Measurements from ENCODE around the gene SLC29A1. TPM values are rescaled to one million over a fixed set of nuclear protein-coding genes. Genes with fewer than 3 reads are reported as not detected.

The SLC29A1 gene
- total and polyA plus RNA-seq, 11 donors = 48.0 to 319 (median 131) TPM

- intact Hi-C loops (cut with DNase I) = no loop called here
- DNase-seq (no peak), ATAC-seq (no peak)
- Histone ChIP-seq H3K9me3 (no peaks in the 10 kb centered on the region), H3K4me1 (peaks cover 0 to 25% (median 5%) of the 10 kb centered on the region in 12 donors), H3K27me3 (peaks cover 15 to 94% (median 45%) of the 10 kb centered on the region in 9 donors), H3K4me3 (no peak overlapping the region), H3K27ac (no peak overlapping the region), H3K36me3 (no peaks in the 10 kb centered on the region)
- TF ChIP-seq, protein P1, sequence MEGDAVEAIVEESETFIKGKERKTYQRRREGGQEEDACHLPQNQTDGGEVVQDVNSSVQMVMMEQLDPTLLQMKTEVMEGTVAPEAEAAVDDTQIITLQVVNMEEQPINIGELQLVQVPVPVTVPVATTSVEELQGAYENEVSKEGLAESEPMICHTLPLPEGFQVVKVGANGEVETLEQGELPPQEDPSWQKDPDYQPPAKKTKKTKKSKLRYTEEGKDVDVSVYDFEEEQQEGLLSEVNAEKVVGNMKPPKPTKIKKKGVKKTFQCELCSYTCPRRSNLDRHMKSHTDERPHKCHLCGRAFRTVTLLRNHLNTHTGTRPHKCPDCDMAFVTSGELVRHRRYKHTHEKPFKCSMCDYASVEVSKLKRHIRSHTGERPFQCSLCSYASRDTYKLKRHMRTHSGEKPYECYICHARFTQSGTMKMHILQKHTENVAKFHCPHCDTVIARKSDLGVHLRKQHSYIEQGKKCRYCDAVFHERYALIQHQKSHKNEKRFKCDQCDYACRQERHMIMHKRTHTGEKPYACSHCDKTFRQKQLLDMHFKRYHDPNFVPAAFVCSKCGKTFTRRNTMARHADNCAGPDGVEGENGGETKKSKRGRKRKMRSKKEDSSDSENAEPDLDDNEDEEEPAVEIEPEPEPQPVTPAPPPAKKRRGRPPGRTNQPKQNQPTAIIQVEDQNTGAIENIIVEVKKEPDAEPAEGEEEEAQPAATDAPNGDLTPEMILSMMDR (IDR thresholded peaks at IDR 0.05) = no peak
- no peak for TF ChIP-seq POLR2A (IDR thresholded peaks at IDR 0.05)
- 55 to 67% (median 65%) methylated on average over 1 of the region's 1 CpG for WGBS, 4 donors
Observed at GRCh38 chr6:44273617-44274016, 50.2 kb downstream of the SLC29A1 start.

- intact Hi-C loops (cut with DNase I) = no loop called here
Observed at GRCh38 chr6:44275271-44275748, 51.9 kb downstream of the SLC29A1 start.

DNA sequence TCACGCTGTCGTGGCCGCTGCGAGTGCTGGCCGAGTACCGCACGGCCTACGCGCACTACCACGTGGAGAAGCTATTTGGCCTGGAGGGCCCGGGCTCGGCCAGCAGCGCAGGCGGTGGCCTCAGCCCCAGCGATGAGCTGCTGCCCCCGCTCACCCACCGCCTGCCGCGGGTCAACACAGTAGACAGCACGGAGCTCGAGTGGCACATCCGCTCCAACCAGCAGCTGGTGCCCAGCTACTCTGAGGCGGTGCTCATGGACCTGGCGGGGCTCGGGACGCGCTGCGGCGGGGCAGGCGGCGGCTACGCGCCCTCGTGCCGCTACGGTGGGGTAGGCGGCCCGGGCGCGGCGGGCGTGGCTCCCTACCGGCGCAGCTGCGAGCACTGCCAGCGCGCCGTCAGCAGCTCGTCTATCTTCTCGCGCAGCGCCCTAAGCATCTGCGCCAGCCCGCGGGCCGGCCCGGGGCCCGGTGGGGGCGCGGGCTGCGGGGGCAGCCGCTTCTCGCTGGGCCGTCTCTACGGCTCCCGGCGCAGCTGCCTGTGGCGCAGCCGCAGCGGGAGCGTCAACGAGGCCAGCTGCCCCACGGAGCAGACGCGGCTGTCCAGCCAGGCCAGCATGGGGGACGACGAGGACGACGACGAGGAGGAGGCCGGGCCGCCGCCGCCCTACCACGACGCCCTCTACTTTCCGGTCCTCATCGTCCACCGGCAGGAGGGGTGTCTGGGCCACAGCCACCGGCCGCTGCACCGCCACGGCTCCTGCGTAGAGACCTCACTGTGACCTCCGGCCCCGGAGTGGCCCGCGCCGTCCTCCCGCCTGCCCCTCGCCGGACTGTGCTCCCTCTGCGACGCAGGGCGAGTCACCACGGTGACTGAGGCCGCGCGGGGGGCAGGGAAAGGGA lies 52.6 kb downstream of the SLC29A1 start:
- TF ChIP-seq POLR2A (IDR thresholded peaks at IDR 0.05) = no peak
- TF ChIP-seq, protein P1 (IDR thresholded peaks at IDR 0.05) = no peak
- DNase-seq (peak in 1 of 5 donors; percentile 61), ATAC-seq (peak in 3 of 4 donors; percentile 10 to 65 (median 43))
- peak overlapping the region in 11 of 12 donors; percentile 5 to 46 (median 39) for H3K4me3 ChIP-seq
- H3K9me3 ChIP-seq = no peaks in the 10 kb centered on the region
- intact Hi-C loops (cut with DNase I) = no loop called here
- H3K4me1 ChIP-seq = peaks cover 0 to 15% (median 5%) of the 10 kb centered on the region in 12 donors
- no peak overlapping the region for H3K27ac ChIP-seq
- WGBS, 4 donors = 11 to 52% (median 23%) methylated on average over 27 to 109 of the region's 109 CpGs
- no peaks in the 10 kb centered on the region for H3K36me3 ChIP-seq
- peaks cover 15 to 74% (median 33%) of the 10 kb centered on the region in 9 donors for H3K27me3 ChIP-seq

More at GRCh38 chr6:44275271-44275748, 51.9 kb downstream of the SLC29A1 start:
- no peak overlapping the region for H3K27ac ChIP-seq
- no peaks in the 10 kb centered on the region for H3K9me3 ChIP-seq
- no peak for TF ChIP-seq POLR2A (IDR thresholded peaks at IDR 0.05)
- TF ChIP-seq, protein P1 (IDR thresholded peaks at IDR 0.05) = no peak
- H3K4me3 ChIP-seq = peak overlapping the region in 7 of 12 donors; percentile 32 to 46 (median 43)
- no peak for DNase-seq
- WGBS, 4 donors = 79 to 91% (median 80%) methylated on average over 59 of the region's 59 CpGs
- H3K36me3 ChIP-seq = no peaks in the 10 kb centered on the region
- peaks cover 15 to 78% (median 36%) of the 10 kb centered on the region in 9 donors for H3K27me3 ChIP-seq
- H3K4me1 ChIP-seq = peaks cover 0 to 22% (median 5%) of the 10 kb centered on the region in 12 donors
- ATAC-seq = no peak
